Fibroblast of mammary gland (primary cell): ENCODE results near the gene LYZL6.

Experiments used
- DNase-seq: peaks from one replicate; pipeline ENCODE4 v3.0.0-alpha.2; 2010; ENCODE audit warnings: low read depth
- H3K4me3 ChIP-seq: 2 replicates; pipeline ENCODE4 v1.5.1; 2011; ENCODE audit warnings: low read depth, mild to moderate bottlenecking, low read length, moderate library complexity; ENCODE audit not compliant: control insufficient read depth
- CTCF ChIP-seq: conservative IDR thresholded peaks from 2 replicates; pipeline ENCODE4 v1.5.1; 2011; ENCODE audit warnings: low read depth, low read length, inconsistent platforms; ENCODE audit not compliant: control insufficient read depth, insufficient read depth

LYZL6 gene

GRCh38 chr17:35923609-35924114 is 19.9 kb downstream of the LYZL6 start:
- DNase-seq, result no peak
- no peak for TF ChIP-seq CTCF
- no peak overlapping the region for H3K4me3 ChIP-seq

GRCh38 chr17:35920229-35920628 is 23.3 kb downstream of the LYZL6 start:
- DNase-seq, result no peak
- no peak for TF ChIP-seq CTCF
- H3K4me3 ChIP-seq, result no peak overlapping the region

- no peak for DNase-seq
- H3K4me3 ChIP-seq, result no peak overlapping the region
- TF ChIP-seq CTCF, result no peak
Observed at GRCh38 chr17:35918665-35919064, 24.8 kb downstream of the LYZL6 start.

- TF ChIP-seq CTCF, result no peak
- no peak for DNase-seq
- no peak overlapping the region for H3K4me3 ChIP-seq
Observed at GRCh38 chr17:35917519-35918213, 25.8 kb downstream of the LYZL6 start.

- no peak for DNase-seq
- no peak overlapping the region for H3K4me3 ChIP-seq
- TF ChIP-seq CTCF, result no peak
Observed at GRCh38 chr17:35915153-35915964, 28.2 kb downstream of the LYZL6 start.

- no peak overlapping the region for H3K4me3 ChIP-seq
- DNase-seq, result no peak
- TF ChIP-seq CTCF, result no peak
Observed at GRCh38 chr17:35914354-35914753, 29.2 kb downstream of the LYZL6 start.

- no peak for DNase-seq
- no peak for TF ChIP-seq CTCF
- no peak overlapping the region for H3K4me3 ChIP-seq
Observed at GRCh38 chr17:35913609-35914008, 29.9 kb downstream of the LYZL6 start.
